Neural progenitor cell (in vitro differentiated cells): ENCODE data around the gene PCNT. TPM values are rescaled to one million over a fixed set of nuclear protein-coding genes. Genes with fewer than 3 reads are reported as not detected.

ENCODE experiments used
- DNase-seq: peaks from one replicate; pipeline ENCODE4 v3.0.0-alpha.2; 2016; ENCODE audit warnings: low spot score
- H2AFZ ChIP-seq: fragments of 200-600 bp; sonication (generic); replicated peaks from 2 replicates; pipeline ENCODE4 v1.6.1; 2016; ENCODE audit warnings: antibody characterized with exemption
- H3F3A ChIP-seq: fragments of 200-600 bp; sonication (generic); 2 replicates; pipeline ENCODE4 v1.6.1; 2016; ENCODE audit warnings: antibody characterized with exemption, low read depth
- H3K27ac ChIP-seq: fragments of 200-600 bp; sonication (generic); 2 replicates; pipeline ENCODE4 v1.5.1; 2016; ENCODE audit warnings: mild to moderate bottlenecking
- H3K27me3 ChIP-seq: fragments of 200-600 bp; sonication (generic); 2 replicates; pipeline ENCODE4 v1.6.1; 2016; ENCODE audit warnings: mild to moderate bottlenecking, moderate library complexity
- H3K36me3 ChIP-seq: fragments of 200-600 bp; sonication (generic); 2 replicates; pipeline ENCODE4 v1.5.1; 2016
- H3K4me1 ChIP-seq: fragments of 200-600 bp; sonication (generic); 2 replicates; pipeline ENCODE4 v1.6.1; 2016; ENCODE audit warnings: mixed run types
- H3K4me2 ChIP-seq: fragments of 200-600 bp; sonication (generic); 2 replicates; pipeline ENCODE4 v1.6.1; 2016
- H3K4me3 ChIP-seq: fragments of 200-600 bp; sonication (generic); 2 replicates; pipeline ENCODE4 v1.5.1; 2016
- H3K79me2 ChIP-seq: fragments of 200-600 bp; sonication (generic); 2 replicates; pipeline ENCODE4 v1.6.1; 2016; ENCODE audit warnings: low read depth
- H3K9ac ChIP-seq: fragments of 200-600 bp; sonication (generic); 2 replicates; pipeline ENCODE4 v1.6.1; 2016
- H3K9me3 ChIP-seq: fragments of 200-600 bp; sonication (generic); 2 replicates; pipeline ENCODE4 v1.5.1; 2016; ENCODE audit warnings: low read depth
- H4K20me1 ChIP-seq: fragments of 200-600 bp; sonication (generic); 2 replicates; pipeline ENCODE4 v1.6.1; 2016; ENCODE audit warnings: low read depth
- H3K27ac Mint-ChIP-seq: 3 replicates; pipeline ENCODE4 v1.8.0; 2021; ENCODE audit warnings: mixed read lengths
- H3K27me3 Mint-ChIP-seq: 2 replicates; pipeline ENCODE4 v1.8.0; 2022; ENCODE audit warnings: low read depth, mild to moderate bottlenecking, inconsistent platforms, moderate library complexity, mixed read lengths; ENCODE audit not compliant: insufficient read depth
- H3K36me3 Mint-ChIP-seq: 3 replicates; pipeline ENCODE4 v1.8.0; 2021; ENCODE audit warnings: mixed read lengths
- H3K4me1 Mint-ChIP-seq: 3 replicates; pipeline ENCODE4 v1.8.0; 2021; ENCODE audit warnings: mixed read lengths
- H3K4me3 Mint-ChIP-seq: 3 replicates; pipeline ENCODE4 v1.8.0; 2021; ENCODE audit warnings: mild to moderate bottlenecking, moderate library complexity, mixed read lengths
- H3K9me3 Mint-ChIP-seq: 3 replicates; pipeline ENCODE4 v1.8.0; 2020; ENCODE audit warnings: mixed read lengths
- EZH2 ChIP-seq: fragments of 200-600 bp; sonication (generic); IDR thresholded peaks from 2 replicates; pipeline ENCODE4 v1.6.1; 2017; ENCODE audit warnings: antibody characterized with exemption, mild to moderate bottlenecking, moderate library complexity
- EZH2phosphoT487 ChIP-seq: fragments of 200-600 bp; sonication (generic); IDR thresholded peaks from 2 replicates; pipeline ENCODE4 v1.6.1; 2017; ENCODE audit warnings: antibody characterized with exemption
- total RNA-seq: library from RNA; depleted of rRNA; stranded (reverse); fragments of >200 nt; gene quantifications from 2 replicates; pipeline ENCODE4 v1.2.3, GENCODE V29; 2015; ENCODE audit warnings: low replicate concordance
- TF ChIP-seq, protein P1 (sequence below): fragments of 200-600 bp; sonication (generic); IDR thresholded peaks from 2 replicates; pipeline ENCODE4 v1.5.1; 2017; ENCODE audit warnings: antibody characterized with exemption, mild to moderate bottlenecking

Gene PCNT
- total RNA-seq, 1 donor from 2014 or later = 42.0 TPM

DNA sequence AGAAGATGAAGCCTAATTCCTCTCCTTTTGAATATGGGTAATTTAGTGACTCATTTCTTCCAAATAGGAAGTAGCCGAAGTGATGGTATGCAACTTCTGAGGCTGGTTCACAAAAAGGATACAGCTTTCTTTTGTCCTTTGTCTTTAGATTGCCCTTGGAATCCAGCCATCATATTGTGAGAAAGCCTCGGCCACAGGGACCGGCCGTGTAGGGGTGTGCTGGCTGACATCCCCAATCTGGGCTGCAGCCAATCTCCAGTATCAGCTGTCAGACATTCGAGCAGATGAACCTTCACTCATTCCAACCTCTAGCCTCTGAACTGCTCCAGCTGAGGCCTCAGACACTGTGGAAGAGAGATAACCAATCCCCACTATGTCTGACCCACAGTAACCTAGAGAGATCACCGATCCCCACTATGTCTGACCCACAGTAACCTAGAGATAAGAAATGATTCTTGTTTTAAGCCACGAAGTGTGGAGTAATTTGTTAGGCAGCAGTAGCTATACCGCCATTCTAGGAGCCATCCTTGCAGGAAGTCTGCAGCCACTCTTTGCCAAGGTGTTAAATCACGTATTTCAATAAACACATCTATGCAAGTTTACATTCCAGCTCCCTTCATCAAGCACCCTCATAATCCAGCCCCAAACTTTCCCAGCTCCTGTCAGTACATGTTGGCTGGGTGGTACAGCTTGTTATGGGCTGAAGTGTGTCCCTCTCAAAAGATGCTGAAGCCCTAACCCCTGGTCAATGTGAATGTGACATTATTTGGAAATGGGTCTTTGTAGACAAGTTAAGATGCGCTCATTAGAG is 131.8 kb downstream of the PCNT start:
- Mint-ChIP-seq H3K9me3 (peaks cover 6% of the 10 kb centered on the region), H3K27ac (no peak overlapping the region), H3K4me3 (peak overlapping the region; percentile 92), H3K36me3 (peaks cover 34% of the 10 kb centered on the region), H3K4me1 (peaks cover 23% of the 10 kb centered on the region), H3K27me3 (peaks cover 2% of the 10 kb centered on the region)
- no peak for DNase-seq
- H3K27ac ChIP-seq = no peak overlapping the region
- peaks cover 9% of the 10 kb centered on the region for H3K4me1 ChIP-seq
- TF ChIP-seq EZH2 (no peak), EZH2phosphoT487 (no peak)
- TF ChIP-seq, protein P1, sequence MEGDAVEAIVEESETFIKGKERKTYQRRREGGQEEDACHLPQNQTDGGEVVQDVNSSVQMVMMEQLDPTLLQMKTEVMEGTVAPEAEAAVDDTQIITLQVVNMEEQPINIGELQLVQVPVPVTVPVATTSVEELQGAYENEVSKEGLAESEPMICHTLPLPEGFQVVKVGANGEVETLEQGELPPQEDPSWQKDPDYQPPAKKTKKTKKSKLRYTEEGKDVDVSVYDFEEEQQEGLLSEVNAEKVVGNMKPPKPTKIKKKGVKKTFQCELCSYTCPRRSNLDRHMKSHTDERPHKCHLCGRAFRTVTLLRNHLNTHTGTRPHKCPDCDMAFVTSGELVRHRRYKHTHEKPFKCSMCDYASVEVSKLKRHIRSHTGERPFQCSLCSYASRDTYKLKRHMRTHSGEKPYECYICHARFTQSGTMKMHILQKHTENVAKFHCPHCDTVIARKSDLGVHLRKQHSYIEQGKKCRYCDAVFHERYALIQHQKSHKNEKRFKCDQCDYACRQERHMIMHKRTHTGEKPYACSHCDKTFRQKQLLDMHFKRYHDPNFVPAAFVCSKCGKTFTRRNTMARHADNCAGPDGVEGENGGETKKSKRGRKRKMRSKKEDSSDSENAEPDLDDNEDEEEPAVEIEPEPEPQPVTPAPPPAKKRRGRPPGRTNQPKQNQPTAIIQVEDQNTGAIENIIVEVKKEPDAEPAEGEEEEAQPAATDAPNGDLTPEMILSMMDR = no peak
- no peak overlapping the region for H3K4me3 ChIP-seq
- no peaks in the 10 kb centered on the region for H3K27me3 ChIP-seq
- H2AFZ ChIP-seq = no peak overlapping the region
- no peaks in the 10 kb centered on the region for H3K9me3 ChIP-seq
- H3K79me2 ChIP-seq = peaks cover 47% of the 10 kb centered on the region
- peaks cover 9% of the 10 kb centered on the region for H3F3A ChIP-seq
- H3K9ac ChIP-seq = no peak overlapping the region
- peaks cover 11% of the 10 kb centered on the region for H4K20me1 ChIP-seq
- no peak overlapping the region for H3K4me2 ChIP-seq
- H3K36me3 ChIP-seq = no peaks in the 10 kb centered on the region

DNA sequence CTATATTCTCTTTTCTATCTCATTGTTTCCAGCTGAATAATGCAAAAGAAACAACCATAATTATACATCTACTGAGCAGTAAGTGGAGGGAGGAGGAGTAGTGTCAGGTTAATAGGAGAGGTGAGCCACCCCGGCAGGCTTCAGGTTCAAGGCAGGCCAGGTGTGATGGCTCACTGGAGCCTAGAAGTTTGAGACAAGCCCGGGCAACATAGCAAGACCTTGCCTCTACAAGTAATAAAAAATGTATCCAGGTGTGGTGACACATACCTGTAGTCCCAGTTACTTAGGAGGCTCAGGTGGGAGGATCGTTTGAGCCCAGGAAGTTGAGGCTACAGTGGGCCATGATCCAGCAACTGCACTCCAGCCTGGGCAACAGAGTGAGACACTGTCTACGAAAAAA is 132.8 kb downstream of the PCNT start:
- no peaks in the 10 kb centered on the region for H3K36me3 ChIP-seq
- H3K4me1 ChIP-seq = peaks cover 9% of the 10 kb centered on the region
- Mint-ChIP-seq H3K4me3 (peak overlapping the region; percentile 92), H3K36me3 (peaks cover 26% of the 10 kb centered on the region), H3K27me3 (peaks cover 2% of the 10 kb centered on the region), H3K27ac (no peak overlapping the region), H3K4me1 (peaks cover 23% of the 10 kb centered on the region), H3K9me3 (peaks cover 2% of the 10 kb centered on the region)
- peaks cover 20% of the 10 kb centered on the region for H4K20me1 ChIP-seq
- peaks cover 57% of the 10 kb centered on the region for H3K79me2 ChIP-seq
- H3K4me3 ChIP-seq = no peak overlapping the region
- no peaks in the 10 kb centered on the region for H3K27me3 ChIP-seq
- H2AFZ ChIP-seq = no peak overlapping the region
- H3K27ac ChIP-seq = no peak overlapping the region
- DNase-seq = no peak
- no peak overlapping the region for H3K4me2 ChIP-seq
- H3K9ac ChIP-seq = no peak overlapping the region
- H3K9me3 ChIP-seq = no peaks in the 10 kb centered on the region
- TF ChIP-seq, protein P1 = no peak
- TF ChIP-seq EZH2 (no peak), EZH2phosphoT487 (no peak)
- peaks cover 9% of the 10 kb centered on the region for H3F3A ChIP-seq

DNA sequence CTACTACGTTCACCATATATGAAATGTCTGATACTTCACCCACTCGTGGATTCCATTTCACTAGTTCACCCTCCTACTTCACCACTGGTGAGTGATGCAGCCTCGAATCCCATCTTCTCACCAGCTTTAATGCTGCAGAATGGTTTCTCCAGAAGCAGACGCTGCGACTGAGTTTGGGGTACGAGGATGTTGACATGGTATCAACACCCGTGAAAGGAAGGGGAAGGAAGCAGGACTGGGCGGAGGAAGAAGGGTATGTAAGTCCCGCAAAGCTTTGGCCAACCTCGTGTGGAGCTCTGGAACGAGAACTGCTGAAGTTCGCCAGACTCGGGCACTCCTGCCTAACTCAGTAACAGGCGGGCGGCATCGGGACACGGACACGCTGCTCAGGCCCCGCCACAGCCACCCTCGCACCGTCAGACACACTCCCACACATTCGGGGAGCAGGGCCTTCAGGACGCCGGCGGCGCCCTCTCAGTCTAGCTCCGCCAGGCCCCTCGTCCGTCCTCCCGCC is 133.9 kb downstream of the PCNT start:
- no peak for TF ChIP-seq EZH2
- no peak for TF ChIP-seq EZH2phosphoT487
- TF ChIP-seq, protein P1 = no peak
- no peaks in the 10 kb centered on the region for H3K9me3 ChIP-seq
- peaks cover 25% of the 10 kb centered on the region for H4K20me1 ChIP-seq
- Mint-ChIP-seq H3K4me3 (peak overlapping the region; percentile 92), H3K9me3 (peaks cover 2% of the 10 kb centered on the region), H3K27me3 (no peaks in the 10 kb centered on the region), H3K36me3 (peaks cover 21% of the 10 kb centered on the region), H3K4me1 (peaks cover 23% of the 10 kb centered on the region), H3K27ac (peak overlapping the region; percentile 61)
- DNase-seq = no peak
- no peaks in the 10 kb centered on the region for H3K27me3 ChIP-seq
- peaks cover 64% of the 10 kb centered on the region for H3K79me2 ChIP-seq
- no peaks in the 10 kb centered on the region for H3K36me3 ChIP-seq
- peaks cover 9% of the 10 kb centered on the region for H3K4me1 ChIP-seq
- peak overlapping the region; percentile 80 for H3K4me3 ChIP-seq
- H3K9ac ChIP-seq = peak overlapping the region; percentile 65
- H3K4me2 ChIP-seq = peak overlapping the region; percentile 91
- H2AFZ ChIP-seq = peak overlapping the region; percentile 70
- H3F3A ChIP-seq = peaks cover 9% of the 10 kb centered on the region
- peak overlapping the region; percentile 53 for H3K27ac ChIP-seq
